ENCODE measurements around the gene SPEN.

DNA sequence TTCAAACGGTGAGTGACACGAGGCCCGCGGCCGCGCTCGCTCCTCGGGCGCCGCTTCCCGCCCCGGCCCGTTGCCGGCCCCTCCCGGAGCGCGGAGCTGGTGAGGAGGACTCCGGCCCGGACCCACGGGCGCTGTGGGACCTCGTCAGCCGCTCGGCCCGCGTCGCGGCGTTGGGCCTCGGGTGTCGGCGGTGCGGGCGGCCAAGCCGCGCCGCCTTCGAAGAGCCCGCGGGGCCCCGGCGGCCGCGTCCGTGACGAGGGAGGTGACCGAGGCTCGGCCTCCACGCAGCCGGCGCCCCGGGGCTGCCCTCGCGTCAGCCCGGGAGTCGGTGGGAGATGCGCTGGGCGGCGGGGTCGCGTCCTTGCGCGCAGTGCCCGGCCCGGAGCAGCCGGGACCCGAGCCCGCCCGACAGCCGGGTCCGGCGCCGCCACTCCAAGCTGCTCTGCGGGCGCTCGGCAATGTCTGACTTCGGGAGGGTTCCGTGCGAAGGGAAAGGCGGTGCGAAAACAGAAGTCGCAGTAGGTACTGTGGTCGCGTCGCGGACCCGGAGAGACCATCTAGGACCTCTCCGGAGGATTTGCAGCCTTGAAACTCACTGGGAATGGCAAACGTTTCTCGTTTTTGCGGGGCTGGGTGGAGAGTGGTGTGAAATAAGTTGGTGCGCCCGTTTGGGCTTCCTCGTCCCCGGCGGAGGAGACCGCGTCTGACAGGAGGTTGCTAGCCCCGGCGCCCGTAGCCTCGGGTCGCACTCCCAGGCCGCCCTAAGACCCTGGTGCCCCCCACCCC, 829 bp downstream of the SPEN start:
- TF ChIP-seq, protein P1, sequence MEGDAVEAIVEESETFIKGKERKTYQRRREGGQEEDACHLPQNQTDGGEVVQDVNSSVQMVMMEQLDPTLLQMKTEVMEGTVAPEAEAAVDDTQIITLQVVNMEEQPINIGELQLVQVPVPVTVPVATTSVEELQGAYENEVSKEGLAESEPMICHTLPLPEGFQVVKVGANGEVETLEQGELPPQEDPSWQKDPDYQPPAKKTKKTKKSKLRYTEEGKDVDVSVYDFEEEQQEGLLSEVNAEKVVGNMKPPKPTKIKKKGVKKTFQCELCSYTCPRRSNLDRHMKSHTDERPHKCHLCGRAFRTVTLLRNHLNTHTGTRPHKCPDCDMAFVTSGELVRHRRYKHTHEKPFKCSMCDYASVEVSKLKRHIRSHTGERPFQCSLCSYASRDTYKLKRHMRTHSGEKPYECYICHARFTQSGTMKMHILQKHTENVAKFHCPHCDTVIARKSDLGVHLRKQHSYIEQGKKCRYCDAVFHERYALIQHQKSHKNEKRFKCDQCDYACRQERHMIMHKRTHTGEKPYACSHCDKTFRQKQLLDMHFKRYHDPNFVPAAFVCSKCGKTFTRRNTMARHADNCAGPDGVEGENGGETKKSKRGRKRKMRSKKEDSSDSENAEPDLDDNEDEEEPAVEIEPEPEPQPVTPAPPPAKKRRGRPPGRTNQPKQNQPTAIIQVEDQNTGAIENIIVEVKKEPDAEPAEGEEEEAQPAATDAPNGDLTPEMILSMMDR (conservative IDR thresholded peaks at IDR 0.05; ENCODE audit: low read length), result no peak
- TF ChIP-seq EZH2phosphoT487 (IDR thresholded peaks at IDR 0.05; ENCODE audit: borderline replicate concordance), result no peak
